ENCODE results near the gene MISFA.

DNA sequence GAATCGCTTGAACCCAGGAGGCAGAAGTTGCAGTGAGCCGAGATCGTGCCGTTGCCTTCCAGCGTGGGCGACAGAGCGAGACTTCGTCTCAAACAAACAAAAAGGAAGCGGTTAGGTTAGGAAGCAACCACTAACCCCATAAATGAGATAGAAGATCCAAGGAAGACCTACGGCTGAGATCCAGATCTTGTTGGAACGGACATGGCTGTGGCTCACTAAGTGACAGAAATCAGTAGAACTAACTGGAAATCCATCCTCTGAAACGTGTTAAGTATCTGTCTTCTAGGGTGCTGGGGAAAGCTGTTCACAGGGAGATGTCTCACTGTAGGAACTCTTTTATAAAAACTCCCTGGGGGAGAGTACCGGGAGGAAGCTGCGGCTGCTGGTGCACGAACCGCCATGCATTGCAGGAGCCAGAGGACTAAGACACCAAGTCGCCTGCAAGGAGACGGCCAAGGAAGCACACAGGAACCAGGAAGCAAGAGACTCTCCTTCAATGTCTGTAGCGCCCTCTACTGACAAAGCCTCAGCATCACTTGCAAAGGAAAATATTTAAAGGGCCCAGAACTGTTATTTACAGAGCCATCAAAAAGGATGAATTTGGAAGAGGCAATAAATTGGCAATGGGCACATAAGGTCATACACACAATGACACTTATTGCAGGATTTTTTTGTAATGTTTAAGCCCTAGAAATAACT is 51.4 kb downstream of the MISFA start:
- TF ChIP-seq, protein P1, sequence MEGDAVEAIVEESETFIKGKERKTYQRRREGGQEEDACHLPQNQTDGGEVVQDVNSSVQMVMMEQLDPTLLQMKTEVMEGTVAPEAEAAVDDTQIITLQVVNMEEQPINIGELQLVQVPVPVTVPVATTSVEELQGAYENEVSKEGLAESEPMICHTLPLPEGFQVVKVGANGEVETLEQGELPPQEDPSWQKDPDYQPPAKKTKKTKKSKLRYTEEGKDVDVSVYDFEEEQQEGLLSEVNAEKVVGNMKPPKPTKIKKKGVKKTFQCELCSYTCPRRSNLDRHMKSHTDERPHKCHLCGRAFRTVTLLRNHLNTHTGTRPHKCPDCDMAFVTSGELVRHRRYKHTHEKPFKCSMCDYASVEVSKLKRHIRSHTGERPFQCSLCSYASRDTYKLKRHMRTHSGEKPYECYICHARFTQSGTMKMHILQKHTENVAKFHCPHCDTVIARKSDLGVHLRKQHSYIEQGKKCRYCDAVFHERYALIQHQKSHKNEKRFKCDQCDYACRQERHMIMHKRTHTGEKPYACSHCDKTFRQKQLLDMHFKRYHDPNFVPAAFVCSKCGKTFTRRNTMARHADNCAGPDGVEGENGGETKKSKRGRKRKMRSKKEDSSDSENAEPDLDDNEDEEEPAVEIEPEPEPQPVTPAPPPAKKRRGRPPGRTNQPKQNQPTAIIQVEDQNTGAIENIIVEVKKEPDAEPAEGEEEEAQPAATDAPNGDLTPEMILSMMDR (IDR thresholded peaks at IDR 0.05), result peak; percentile 41 to 59 (median 50)
- no peak for TF ChIP-seq POLR2A (IDR thresholded peaks at IDR 0.05; ENCODE audit: low read depth)

All from esophagus muscularis mucosa (tissue), 3 donors.